Stimulated activated CD8-positive, alpha-beta memory T cell treated with anti-CD3 and anti-CD28 coated beads, Interleukin-4, amount 100 ng/mL, for 4 hours (primary cell): ENCODE results near the gene ASTN2.
"Not testable (repeated sequence)": the region's sequence is repeated elsewhere in the genome, so short reads cannot be mapped to it uniquely, and the experiment has no call there.

Experiments used
- DNase-seq, 2 donors: peaks; one replicate each; pipeline ENCODE4 v3.0.0-alpha.2; 2020; ENCODE audit warnings: low read depth in 2 of 2, low spot score in 1 of 2

ASTN2 gene

DNA sequence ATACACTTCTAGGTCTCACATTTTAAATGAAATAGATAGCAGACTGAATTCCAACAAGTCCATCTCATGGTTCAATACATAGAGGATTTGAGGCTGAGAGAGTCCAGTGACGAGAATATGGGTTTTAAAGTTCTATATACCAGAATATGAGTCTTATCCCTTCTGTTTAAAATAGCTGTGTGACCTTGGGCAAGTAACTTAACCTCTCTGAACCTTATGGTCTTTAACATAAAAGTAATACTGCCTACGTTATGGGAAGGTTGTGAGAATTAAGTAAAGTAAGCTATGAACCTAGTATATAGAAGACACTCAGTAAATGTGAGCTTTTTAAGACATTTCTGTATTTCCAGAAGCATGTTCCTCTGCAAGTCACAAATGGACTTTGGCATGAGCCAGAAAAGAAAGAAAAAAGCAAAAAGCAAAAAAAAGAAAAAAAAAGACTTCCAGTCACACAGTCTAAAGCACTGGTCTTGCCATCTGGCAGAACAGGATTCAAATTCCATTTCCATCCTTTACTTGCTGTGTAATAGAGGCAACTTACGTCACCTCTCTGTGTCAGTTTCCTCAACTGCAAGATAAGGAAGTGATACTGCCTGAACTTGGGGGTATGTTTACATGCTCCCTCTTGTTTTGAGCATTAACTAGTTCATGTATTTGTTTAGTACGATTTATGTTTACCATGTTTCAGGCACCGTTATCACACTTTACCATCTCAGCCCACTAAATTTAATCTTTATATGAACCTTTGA lies 479.5 kb downstream of the ASTN2 start:
- DNase-seq = no peak

DNA sequence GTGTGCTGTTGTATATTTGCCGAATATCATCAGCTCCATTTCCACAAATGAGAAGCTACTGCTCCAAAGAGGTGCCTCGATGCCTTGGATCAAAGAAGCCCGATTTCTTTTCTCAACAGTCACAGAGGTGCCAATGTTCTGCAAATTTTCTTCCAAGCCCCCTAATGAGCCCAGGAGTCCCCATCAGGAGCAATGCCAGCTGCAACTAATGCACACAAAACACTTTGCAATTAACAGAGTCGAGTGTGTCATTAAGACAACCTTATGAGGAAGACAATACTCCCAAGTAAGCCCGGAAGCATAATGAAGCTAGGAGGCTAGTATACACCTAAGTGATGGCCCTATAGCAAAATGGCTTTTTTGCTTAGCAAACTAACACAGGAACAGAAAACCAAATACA lies 480.7 kb downstream of the ASTN2 start:
- no peak for DNase-seq

- DNase-seq = no peak
Observed at GRCh38 chr9:116933251-116933650, 481.6 kb downstream of the ASTN2 start.

DNA sequence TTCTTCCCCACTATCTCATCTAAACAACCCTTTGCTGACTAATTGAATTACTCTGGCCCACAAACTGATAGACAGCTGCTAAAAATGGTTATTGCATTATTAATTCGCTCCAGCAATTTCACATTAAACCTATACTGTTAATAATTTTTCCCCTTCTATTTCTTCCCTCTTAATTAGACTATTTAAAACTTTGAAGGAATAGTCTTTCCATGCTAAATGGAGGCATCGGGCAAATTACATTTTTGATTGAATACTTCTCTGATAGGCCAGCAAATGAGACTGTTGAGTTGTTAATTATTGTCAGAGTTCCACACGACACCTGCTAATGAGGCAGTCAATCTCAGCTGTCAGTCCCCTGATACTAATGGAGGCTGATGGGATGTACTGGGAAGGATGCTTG lies 485.2 kb downstream of the ASTN2 start:
- no peak for DNase-seq

- no peak for DNase-seq
Observed at GRCh38 chr9:116928884-116929283, 486.0 kb downstream of the ASTN2 start.

GRCh38 chr9:116928289-116928688 lies 486.6 kb downstream of the ASTN2 start:
- DNase-seq = no peak

DNA sequence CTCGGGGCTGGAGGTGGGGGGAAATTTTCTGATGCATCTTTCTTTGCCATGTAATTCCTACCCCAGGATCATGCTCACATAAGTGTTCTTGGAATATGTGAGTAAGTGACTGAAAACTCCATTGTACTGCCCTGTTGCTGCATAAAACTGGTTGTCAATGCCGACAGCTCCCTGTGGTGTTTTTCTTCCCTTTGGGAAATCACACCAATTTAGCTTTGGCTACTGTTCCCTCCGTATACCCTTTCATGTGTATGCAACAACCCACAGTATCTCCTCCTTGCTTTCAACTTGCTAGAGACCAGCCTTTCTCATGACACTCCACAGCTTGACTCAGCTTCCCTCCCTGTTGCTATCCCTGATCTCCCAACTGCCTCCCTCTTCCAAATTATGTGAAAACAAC lies 487.1 kb downstream of the ASTN2 start:
- no peak for DNase-seq

GRCh38 chr9:116925121-116925520 lies 489.7 kb downstream of the ASTN2 start:
- DNase-seq = no peak

GRCh38 chr9:116924462-116925110 lies 490.3 kb downstream of the ASTN2 start:
- DNase-seq = no peak

- DNase-seq = not testable (repeated sequence)
Observed at GRCh38 chr9:116917895-116918508, 496.9 kb downstream of the ASTN2 start.

- no peak for DNase-seq
Observed at GRCh38 chr9:116913536-116913935, 501.3 kb downstream of the ASTN2 start.

DNA sequence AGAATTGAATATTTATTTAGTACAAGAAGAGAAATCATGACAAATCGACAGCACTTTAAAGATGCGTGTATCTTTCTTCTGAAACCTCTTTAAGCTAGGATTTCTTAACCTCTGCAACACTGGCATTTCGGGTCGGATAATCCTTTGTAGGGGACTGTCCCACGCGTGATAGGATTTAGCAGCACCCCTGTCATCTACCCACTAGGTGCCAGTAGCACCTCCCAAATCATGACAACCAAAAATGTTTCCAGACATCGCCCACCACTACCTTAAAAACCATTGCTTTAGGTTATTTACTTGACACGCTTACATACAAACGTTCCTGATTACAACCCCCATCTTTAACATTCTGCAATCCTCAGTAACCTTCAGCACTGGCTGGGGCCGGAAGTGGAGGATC lies 504.7 kb downstream of the ASTN2 start:
- no peak for DNase-seq

DNA sequence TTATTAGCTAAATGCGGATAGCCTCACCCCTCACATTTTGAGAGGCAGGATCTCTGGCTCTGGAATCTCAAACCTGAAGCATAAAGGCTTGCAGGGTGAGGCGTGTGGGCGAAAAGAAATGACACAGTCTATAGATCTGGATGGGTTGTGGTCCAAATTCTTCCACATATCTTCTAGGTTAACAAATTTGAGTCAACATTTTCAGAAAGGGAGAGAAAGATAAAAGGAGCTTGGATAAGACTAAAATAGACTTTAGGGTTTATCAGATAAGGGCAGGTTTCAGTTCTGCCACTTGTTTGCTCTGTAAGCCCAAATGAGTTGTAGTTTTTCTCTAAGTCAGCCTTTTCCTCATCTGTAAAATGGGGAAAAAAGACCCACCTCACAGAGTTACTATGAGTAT lies 506.9 kb downstream of the ASTN2 start:
- DNase-seq = no peak

DNA sequence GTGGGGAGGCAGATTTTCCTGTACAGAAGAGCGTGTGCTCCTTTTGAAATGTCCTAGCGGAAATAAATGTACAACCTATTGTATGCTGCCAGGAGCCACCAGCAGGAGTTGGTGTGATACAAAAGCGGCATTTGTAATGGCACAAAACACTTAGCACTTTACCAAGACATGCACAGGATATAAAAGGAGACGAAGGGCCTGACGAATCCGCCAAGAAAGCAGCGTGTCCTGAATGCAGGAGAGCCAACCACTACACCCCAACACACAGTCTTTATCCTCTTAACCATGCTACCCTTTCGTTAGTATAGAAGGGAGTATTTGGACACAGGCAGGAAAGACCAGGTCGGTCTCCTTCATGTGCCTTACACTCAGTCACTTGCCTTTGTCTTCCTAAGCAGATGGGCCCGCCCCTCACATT lies 509.7 kb downstream of the ASTN2 start:
- DNase-seq = no peak

DNA sequence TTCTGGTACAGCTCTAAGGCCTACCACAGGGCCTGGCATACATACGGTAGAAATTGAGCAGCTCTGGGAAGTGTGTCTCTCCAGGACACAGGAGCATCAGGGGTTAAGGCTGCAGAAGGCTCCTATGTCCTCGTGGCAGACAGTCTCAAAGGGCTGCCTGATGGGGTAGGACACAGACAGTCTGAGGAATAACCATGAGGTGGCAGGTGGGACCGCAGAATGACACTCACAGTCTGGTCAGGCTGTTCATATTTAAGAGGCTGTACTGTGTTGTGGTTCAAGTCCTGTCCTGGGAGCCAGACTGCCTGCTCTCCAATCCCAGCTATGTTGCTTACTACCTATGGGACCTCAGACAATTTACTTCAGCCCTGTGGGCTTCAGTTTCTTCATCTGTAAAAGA lies 510.7 kb downstream of the ASTN2 start:
- DNase-seq = no peak

GRCh38 chr9:116901260-116901659 lies 513.6 kb downstream of the ASTN2 start:
- DNase-seq = no peak

- DNase-seq = no peak
Observed at GRCh38 chr9:116900543-116900942, 514.3 kb downstream of the ASTN2 start.

GRCh38 chr9:116900007-116900367 lies 514.9 kb downstream of the ASTN2 start:
- no peak for DNase-seq

GRCh38 chr9:116899337-116900006 lies 515.4 kb downstream of the ASTN2 start:
- DNase-seq = no peak

- not testable (repeated sequence) for DNase-seq
Observed at GRCh38 chr9:116898131-116898530, 516.7 kb downstream of the ASTN2 start.

- no peak for DNase-seq
Observed at GRCh38 chr9:116897201-116897600, 517.7 kb downstream of the ASTN2 start.

DNA sequence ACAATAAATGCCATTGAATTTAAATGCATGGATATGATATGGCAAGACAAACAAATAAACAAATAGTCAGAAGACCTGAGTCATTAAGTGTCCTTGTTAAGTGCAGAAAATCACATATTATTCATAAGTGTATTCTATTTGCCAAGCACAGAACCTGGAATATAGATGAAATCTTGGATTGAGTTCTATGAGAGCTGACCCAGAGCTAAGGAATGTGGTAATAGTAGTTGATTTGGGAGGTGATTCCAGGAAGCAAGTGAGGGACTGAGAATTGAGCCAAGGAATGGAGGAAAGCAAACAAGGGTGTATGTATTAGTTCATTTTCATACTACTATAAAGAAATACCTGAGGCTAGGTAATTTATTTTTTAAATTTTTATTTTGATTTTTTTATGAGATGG lies 518.9 kb downstream of the ASTN2 start:
- DNase-seq = no peak
